Lower lobe of right lung (tissue), 2 donors: ENCODE results near the gene AGBL3. TPM values are rescaled to one million over a fixed set of nuclear protein-coding genes. Genes with fewer than 3 reads are reported as not detected.
"Not testable (repeated sequence)": the region's sequence is repeated elsewhere in the genome, so short reads cannot be mapped to it uniquely, and the experiment has no call there.

Experiments used
- ATAC-seq, 2 donors: fragments of 200-7000 bp; cut with Tn5 transposase; one replicate each; pipeline ENCODE4 v1.9.1; 2020 to 2022; ENCODE audit warnings: mild to moderate bottlenecking in 2 of 2, moderate library complexity in 2 of 2
- DNase-seq: peaks from one replicate; pipeline ENCODE4 v3.0.0-alpha.2; 2020
- H3K27ac ChIP-seq: fragments of 200-600 bp; one replicate; pipeline ENCODE4 v1.8.0; 2022
- H3K27me3 ChIP-seq: fragments of 200-600 bp; one replicate; pipeline ENCODE4 v1.8.0; 2022; ENCODE audit warnings: low read depth
- H3K36me3 ChIP-seq: fragments of 200-600 bp; one replicate; pipeline ENCODE4 v1.8.0; 2022; ENCODE audit warnings: mild to moderate bottlenecking
- H3K4me1 ChIP-seq: fragments of 200-600 bp; one replicate; pipeline ENCODE4 v1.8.0; 2022
- H3K4me3 ChIP-seq: fragments of 200-600 bp; one replicate; pipeline ENCODE4 v1.8.0; 2022; ENCODE audit warnings: mild to moderate bottlenecking
- H3K9me3 ChIP-seq: fragments of 200-600 bp; one replicate; pipeline ENCODE4 v1.8.0; 2022
- intact Hi-C: fragments of 100-400 bp; cut with DNase I; formaldehyde crosslinking; loops from one replicate; pipeline ENCODE4 v1.11.0; 2022
- total RNA-seq: library from RNA; stranded (reverse); fragmentation: NEBNext Ultra II Directional; extraction: Animal tissue kit (Norgen Biotek cat#: 25700); gene quantifications from one replicate; pipeline ENCODE4 v1.2.1, GENCODE V29; 2021
- TF ChIP-seq, protein P1 (sequence below): fragments of 200-600 bp; IDR thresholded peaks from one replicate; pipeline ENCODE4 v1.8.0; 2022; ENCODE audit warnings: antibody characterized with exemption, mild to moderate bottlenecking
- donor health status: DM: no; HTN: yes; CAD: no; lungs with severe emphysema.

The AGBL3 gene
- total RNA-seq, 1 donor from 2014 or later, result 6.1 TPM

GRCh38 chr7:135109562-135109961 is 123.3 kb downstream of the AGBL3 start:
- ATAC-seq (no peak), DNase-seq (no peak)
- TF ChIP-seq, protein P1, sequence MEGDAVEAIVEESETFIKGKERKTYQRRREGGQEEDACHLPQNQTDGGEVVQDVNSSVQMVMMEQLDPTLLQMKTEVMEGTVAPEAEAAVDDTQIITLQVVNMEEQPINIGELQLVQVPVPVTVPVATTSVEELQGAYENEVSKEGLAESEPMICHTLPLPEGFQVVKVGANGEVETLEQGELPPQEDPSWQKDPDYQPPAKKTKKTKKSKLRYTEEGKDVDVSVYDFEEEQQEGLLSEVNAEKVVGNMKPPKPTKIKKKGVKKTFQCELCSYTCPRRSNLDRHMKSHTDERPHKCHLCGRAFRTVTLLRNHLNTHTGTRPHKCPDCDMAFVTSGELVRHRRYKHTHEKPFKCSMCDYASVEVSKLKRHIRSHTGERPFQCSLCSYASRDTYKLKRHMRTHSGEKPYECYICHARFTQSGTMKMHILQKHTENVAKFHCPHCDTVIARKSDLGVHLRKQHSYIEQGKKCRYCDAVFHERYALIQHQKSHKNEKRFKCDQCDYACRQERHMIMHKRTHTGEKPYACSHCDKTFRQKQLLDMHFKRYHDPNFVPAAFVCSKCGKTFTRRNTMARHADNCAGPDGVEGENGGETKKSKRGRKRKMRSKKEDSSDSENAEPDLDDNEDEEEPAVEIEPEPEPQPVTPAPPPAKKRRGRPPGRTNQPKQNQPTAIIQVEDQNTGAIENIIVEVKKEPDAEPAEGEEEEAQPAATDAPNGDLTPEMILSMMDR, result no peak
- H3K9me3 ChIP-seq, result no peaks in the 10 kb centered on the region
- no peaks in the 10 kb centered on the region for H3K4me1 ChIP-seq
- intact Hi-C loops, result no loop called here
- no peaks in the 10 kb centered on the region for H3K27me3 ChIP-seq
- no peak overlapping the region for H3K27ac ChIP-seq
- no peak overlapping the region for H3K4me3 ChIP-seq
- H3K36me3 ChIP-seq, result no peaks in the 10 kb centered on the region

DNA sequence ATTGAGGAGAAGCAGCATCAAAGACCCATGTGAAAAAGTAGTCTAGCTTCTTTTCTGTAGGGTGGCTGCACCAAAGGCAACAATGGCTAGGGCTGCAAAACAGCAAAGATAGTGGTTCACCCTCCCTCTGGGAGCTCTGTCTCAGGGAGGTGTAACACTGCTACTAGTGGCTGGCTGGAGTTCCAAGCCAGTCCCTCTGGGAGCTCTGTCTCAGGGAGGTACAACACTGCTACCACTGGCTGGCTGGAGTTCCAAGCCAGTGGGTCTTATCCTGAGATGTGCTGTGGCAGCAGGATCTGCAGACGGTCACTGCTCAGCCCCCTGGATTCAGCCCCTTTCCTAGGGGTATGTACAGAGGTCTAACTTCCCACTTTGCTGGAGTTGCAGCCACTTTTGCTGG is 123.7 kb downstream of the AGBL3 start:
- Histone ChIP-seq H3K9me3 (no peaks in the 10 kb centered on the region), H3K36me3 (no peaks in the 10 kb centered on the region), H3K4me3 (no peak overlapping the region), H3K27ac (no peak overlapping the region), H3K27me3 (no peaks in the 10 kb centered on the region), H3K4me1 (no peaks in the 10 kb centered on the region)
- TF ChIP-seq, protein P1, result no peak
- intact Hi-C loops, result no loop called here
- DNase-seq, result no peak
- ATAC-seq, result no peak

DNA sequence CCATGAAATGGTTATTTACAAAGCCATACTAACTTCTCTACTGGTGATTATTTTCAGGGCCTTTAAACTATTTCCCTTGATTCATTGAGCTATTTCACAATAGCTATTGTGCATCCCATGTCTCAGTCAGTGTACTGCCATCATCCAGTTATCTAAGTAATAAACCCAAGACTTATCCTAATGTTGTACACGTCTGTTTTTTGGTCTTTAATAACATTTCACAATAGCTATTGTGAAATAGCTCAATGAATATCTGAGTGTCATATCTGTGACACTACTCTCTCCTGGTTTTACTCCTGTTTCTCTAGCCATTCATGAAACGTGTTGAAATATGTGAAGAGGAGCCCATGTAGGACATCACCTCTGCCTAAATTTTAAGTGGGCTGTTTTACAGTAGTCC is 125.1 kb downstream of the AGBL3 start:
- no peaks in the 10 kb centered on the region for H3K36me3 ChIP-seq

GRCh38 chr7:135114622-135115021 is 128.3 kb downstream of the AGBL3 start:
- Histone ChIP-seq H3K4me1 (no peaks in the 10 kb centered on the region), H3K9me3 (peaks cover 2% of the 10 kb centered on the region), H3K36me3 (no peaks in the 10 kb centered on the region), H3K27ac (no peak overlapping the region), H3K27me3 (no peaks in the 10 kb centered on the region), H3K4me3 (no peak overlapping the region)
- intact Hi-C loops, result no loop called here
- DNase-seq (no peak), ATAC-seq (no peak)
- TF ChIP-seq, protein P1, result no peak

More for the DNA sequence above, 125.1 kb downstream of the AGBL3 start:
- Histone ChIP-seq H3K27me3 (no peaks in the 10 kb centered on the region), H3K4me3 (no peak overlapping the region), H3K9me3 (no peaks in the 10 kb centered on the region), H3K4me1 (no peaks in the 10 kb centered on the region), H3K27ac (no peak overlapping the region)
- ATAC-seq, result no peak
- TF ChIP-seq, protein P1, result no peak
- intact Hi-C loops, result no loop called here
- DNase-seq, result no peak

DNA sequence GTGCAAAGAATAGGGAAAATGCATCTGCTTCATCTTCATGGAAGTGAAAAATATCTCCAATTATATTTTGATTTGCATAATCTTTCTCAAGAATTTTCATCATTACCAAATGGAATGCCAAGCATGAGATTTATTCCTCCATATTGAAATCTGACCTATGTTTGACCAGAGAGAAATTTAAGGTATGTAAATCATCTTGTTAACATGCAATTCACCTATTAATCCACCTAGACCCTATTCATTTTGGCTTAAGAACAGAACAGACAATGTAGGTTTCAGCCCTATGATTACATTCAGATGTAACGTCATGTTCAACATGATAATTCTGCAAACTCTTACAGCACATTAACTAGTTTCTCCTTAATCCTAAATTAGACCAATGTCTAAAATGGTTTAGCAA is 130.8 kb downstream of the AGBL3 start:
- no peak for DNase-seq
- Histone ChIP-seq H3K27me3 (no peaks in the 10 kb centered on the region), H3K36me3 (no peaks in the 10 kb centered on the region), H3K9me3 (peaks cover 7% of the 10 kb centered on the region), H3K27ac (no peak overlapping the region), H3K4me1 (no peaks in the 10 kb centered on the region), H3K4me3 (no peak overlapping the region)
- no peak for ATAC-seq
- intact Hi-C loops, result no loop called here
- TF ChIP-seq, protein P1, result no peak

DNA sequence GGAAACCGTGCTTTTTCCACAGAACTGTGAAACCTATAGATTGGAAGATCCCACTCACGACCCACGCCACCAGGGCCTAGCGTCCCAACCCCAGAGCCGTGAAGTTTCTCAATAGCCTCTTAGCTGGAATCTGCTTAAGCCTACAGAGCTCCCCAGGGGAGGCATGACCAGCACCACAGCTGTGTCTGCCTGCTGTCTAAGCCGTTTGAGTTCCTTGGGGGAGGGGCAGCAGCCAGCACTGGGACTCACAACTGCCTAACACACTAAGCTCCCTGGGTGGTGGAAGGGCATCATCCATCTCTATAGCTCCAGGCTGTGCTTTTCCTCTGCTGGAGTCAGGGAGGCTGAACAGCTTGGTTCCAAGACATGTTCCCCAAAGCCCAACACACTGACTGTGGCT is 135.6 kb downstream of the AGBL3 start:
- intact Hi-C loops, result no loop called here
- peaks cover 7% of the 10 kb centered on the region for H3K9me3 ChIP-seq
- no peaks in the 10 kb centered on the region for H3K36me3 ChIP-seq
- H3K27me3 ChIP-seq, result no peaks in the 10 kb centered on the region
- TF ChIP-seq, protein P1, result no peak
- no peaks in the 10 kb centered on the region for H3K4me1 ChIP-seq
- ATAC-seq (no peak), DNase-seq (no peak)
- H3K27ac ChIP-seq, result no peak overlapping the region
- no peak overlapping the region for H3K4me3 ChIP-seq

GRCh38 chr7:135124631-135125030 is 138.3 kb downstream of the AGBL3 start:
- H3K36me3 ChIP-seq, ATAC-seq, H3K9me3 ChIP-seq, DNase-seq, H3K27ac ChIP-seq, intact Hi-C loops, H3K4me3 ChIP-seq, H3K4me1 ChIP-seq, H3K27me3 ChIP-seq: not testable (repeated sequence)
